SK-N-MC (cell line): ENCODE measurements around the gene IL4R.

Experiments
- EZH2 ChIP-seq: fragments of 200-600 bp; sonication (generic); IDR thresholded peaks from one replicate; pipeline ENCODE4 v1.6.1; 2017; ENCODE audit warnings: antibody characterized with exemption
- FOXP2 ChIP-seq: optimal IDR thresholded peaks from 2 replicates; pipeline ENCODE3; 2011; ENCODE audit warnings: mild to moderate bottlenecking, moderate library complexity; ENCODE audit not compliant: insufficient read depth; ENCODE audit errors: extremely low read length, control extremely low read depth
- POLR2AphosphoS5 ChIP-seq: IDR thresholded peaks from 2 replicates; pipeline ENCODE4 v1.6.1; 2012; ENCODE audit warnings: mild to moderate bottlenecking, low read depth, low read length, borderline replicate concordance

DNA sequence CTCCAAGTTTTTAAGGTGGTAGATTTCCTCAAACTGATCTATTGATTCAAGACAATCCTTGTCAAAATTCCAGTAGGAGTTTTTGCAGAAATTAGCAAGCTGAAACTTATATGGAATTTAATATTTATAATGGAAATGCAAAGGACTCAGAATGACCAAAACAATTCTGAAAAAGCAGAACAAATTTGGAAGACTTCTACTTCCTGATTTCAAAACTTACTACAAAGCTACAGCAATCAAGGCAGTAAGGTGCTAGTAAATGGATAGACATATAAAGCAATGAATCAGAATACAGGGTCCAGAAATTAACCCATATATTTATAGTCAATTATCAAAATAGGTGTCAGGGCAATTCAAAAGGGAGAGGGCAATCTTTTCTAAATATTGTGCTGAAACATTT lies 76.4 kb downstream of the IL4R start:
- TF ChIP-seq POLR2AphosphoS5 (no peak), EZH2 (no peak), FOXP2 (no peak)
